Fibroblast of skin of back (primary cell): ENCODE results near the gene TOB2.
"Not testable (repeated sequence)": the region's sequence is repeated elsewhere in the genome, so short reads cannot be mapped to it uniquely, and the experiment has no call there.

Experiments used
- DNase-seq: peaks from one replicate; pipeline ENCODE4 v3.0.0-alpha.2; 2013

Gene TOB2

GRCh38 chr22:41461901-41462300 is 15.3 kb upstream of the TOB2 start:
- DNase-seq, result no peak

- DNase-seq, result not testable (repeated sequence)
Observed at GRCh38 chr22:41460071-41460470, 13.5 kb upstream of the TOB2 start.

- DNase-seq, result no peak
Observed at GRCh38 chr22:41459431-41459830, 12.8 kb upstream of the TOB2 start.

- DNase-seq, result no peak
Observed at GRCh38 chr22:41458161-41458728, 11.6 kb upstream of the TOB2 start.

GRCh38 chr22:41448189-41448808 is 1.7 kb upstream of the TOB2 start:
- peak; percentile 100 for DNase-seq

- peak; percentile 68 for DNase-seq
Observed at GRCh38 chr22:41447435-41448188, 1.0 kb upstream of the TOB2 start.

- DNase-seq, result peak; percentile 14
Observed at GRCh38 chr22:41446057-41446501, 522 bp downstream of the TOB2 start.

- peak; percentile 23 for DNase-seq
Observed at GRCh38 chr22:41445129-41446056, 1.2 kb downstream of the TOB2 start.

- peak; percentile 97 for DNase-seq
Observed at GRCh38 chr22:41444360-41445128, 2.1 kb downstream of the TOB2 start.

GRCh38 chr22:41442240-41442792 is 4.3 kb downstream of the TOB2 start:
- DNase-seq, result no peak

GRCh38 chr22:41440511-41440910 is 6.1 kb downstream of the TOB2 start:
- not testable (repeated sequence) for DNase-seq

GRCh38 chr22:41437198-41437597 is 9.4 kb downstream of the TOB2 start:
- no peak for DNase-seq

- no peak for DNase-seq
Observed at GRCh38 chr22:41436322-41437113, 10.1 kb downstream of the TOB2 start.

- no peak for DNase-seq
Observed at GRCh38 chr22:41435560-41435959, 11.0 kb downstream of the TOB2 start.

GRCh38 chr22:41434361-41435003 is 12.1 kb downstream of the TOB2 start:
- DNase-seq, result not testable (repeated sequence)

GRCh38 chr22:41433480-41433879 is 13.1 kb downstream of the TOB2 start:
- DNase-seq, result not testable (repeated sequence)

GRCh38 chr22:41431656-41432055 is 14.9 kb downstream of the TOB2 start:
- DNase-seq, result no peak

- no peak for DNase-seq
Observed at GRCh38 chr22:41429951-41430332, 16.7 kb downstream of the TOB2 start.

GRCh38 chr22:41429232-41429950 is 17.2 kb downstream of the TOB2 start:
- no peak for DNase-seq
